Renal pelvis (tissue), 4 donors: Measurements from ENCODE around the gene USP25. TPM values are rescaled to one million over a fixed set of nuclear protein-coding genes. Genes with fewer than 3 reads are reported as not detected.

Experiments
- DNase-seq: peaks from one replicate; pipeline ENCODE4 v3.0.0-alpha.2; 2013
- polyA plus RNA-seq, 3 donors: library from polyadenylated mRNA; unstranded; fragments of 120-200 nt; gene quantifications; one replicate each; pipeline ENCODE4 v1.2.1, GENCODE V29; 2013; ENCODE audit not compliant: insufficient read length in 3 of 3

The USP25 gene
- polyA plus RNA-seq, 3 donors, result 47.8 to 58.8 (median 47.9) TPM

DNA sequence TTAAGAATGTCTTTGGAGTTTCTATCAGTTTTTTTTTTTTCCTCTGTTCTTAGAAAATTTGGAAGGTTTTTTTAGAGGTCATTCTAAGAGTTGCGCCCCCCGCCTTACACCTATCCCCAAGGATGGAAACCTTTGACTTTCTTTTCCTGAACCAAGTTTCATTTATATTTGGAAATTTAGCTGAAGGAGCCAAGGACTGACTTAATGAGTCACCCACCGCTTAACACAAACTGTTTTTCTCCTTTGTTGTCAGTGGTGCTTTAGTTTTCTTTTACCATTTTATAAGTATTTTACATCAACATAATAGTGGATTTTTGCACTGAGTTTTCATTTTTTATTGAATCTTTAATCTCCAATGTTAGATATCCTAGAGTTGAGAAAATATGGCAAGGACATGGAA lies 25.3 kb downstream of the USP25 start:
- DNase-seq, result no peak

- DNase-seq, result no peak
These were observed 29.7 kb downstream of the USP25 start for GRCh38 chr21:15759469-15759868.

GRCh38 chr21:15761507-15762100 lies 31.8 kb downstream of the USP25 start:
- no peak for DNase-seq

DNA sequence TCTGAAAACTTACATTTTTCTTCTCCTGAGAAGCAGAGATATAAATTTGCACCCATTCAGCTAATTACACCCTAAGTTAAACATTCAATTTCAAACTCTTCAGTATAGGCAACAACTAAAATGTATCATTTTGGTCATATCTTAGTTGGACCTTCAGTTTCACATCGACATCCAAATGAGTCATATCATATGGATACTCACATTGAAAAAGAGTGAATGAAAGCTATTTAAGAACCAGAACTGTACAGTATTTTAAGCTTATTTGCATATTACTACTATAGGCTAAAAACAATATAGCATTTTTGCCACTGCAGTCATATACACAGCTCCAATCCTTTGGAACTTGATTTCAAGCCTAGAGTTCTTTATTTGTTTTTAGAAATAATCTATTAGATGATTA lies 33.6 kb downstream of the USP25 start:
- DNase-seq, result no peak

DNA sequence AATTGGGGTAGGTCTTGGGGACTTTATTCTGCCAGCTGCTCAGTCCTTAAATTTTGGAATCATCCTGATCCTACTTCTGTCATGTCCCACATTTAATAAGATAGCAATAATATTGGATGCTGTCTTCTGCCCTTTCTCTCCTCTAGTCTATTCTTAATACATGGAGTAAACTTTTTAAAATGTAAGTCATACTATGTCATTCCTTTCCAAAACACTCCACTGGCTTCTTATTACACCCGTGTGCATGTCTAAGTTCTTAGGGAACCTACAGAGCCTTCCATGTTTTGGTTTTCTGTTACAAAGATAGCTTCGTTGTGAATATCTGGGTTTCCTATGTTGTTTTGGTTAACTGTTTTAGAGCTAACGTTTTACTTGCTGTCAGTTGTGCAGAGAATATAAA lies 35.1 kb downstream of the USP25 start:
- DNase-seq, result no peak

- DNase-seq, result no peak
These were observed 37.3 kb downstream of the USP25 start for GRCh38 chr21:15766952-15767603.

- no peak for DNase-seq
These were observed 38.3 kb downstream of the USP25 start for GRCh38 chr21:15768045-15768601.

GRCh38 chr21:15768853-15769252 lies 39.1 kb downstream of the USP25 start:
- no peak for DNase-seq

GRCh38 chr21:15771311-15771710 lies 41.5 kb downstream of the USP25 start:
- no peak for DNase-seq

GRCh38 chr21:15772654-15773053 lies 42.9 kb downstream of the USP25 start:
- DNase-seq, result no peak

GRCh38 chr21:15774590-15774989 lies 44.8 kb downstream of the USP25 start:
- no peak for DNase-seq

DNA sequence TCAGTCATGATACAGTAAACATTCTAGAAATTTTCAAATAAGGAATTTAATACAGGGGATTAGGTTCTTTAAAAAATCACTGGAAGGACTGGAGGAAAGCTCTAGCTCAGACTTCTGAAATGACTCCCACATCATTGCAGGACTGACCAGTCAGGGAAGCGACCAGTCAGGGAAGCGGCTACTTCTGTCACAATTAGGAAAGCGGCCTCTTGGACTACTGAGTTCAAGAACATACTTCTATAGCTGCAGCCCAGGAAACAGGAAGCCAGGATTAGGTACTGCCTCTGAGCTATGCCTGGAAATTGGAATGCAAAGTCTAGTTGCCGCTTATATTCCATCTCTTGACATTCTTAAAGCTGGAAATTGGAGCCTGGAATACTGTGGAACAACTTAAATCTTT lies 45.5 kb downstream of the USP25 start:
- DNase-seq, result no peak

- no peak for DNase-seq
These were observed 46.2 kb downstream of the USP25 start for GRCh38 chr21:15775981-15776380.

DNA sequence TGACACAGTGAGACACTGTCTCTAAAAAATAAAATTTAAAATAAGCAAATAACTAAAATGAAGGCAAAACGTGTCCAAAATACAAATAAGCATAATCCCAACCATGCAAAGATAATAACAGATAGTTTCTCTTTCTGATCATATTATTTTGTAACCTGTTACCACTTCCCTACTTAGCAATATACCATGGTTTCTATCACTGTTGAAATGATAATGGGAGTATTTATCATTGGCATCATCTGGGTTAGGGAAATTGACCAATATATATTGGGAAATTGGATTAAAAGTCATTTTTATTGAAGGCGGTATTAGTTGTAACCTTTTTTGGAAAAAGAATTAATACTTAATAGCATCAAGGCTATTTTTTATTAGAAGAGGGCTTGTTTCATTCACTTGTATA lies 47.0 kb downstream of the USP25 start:
- no peak for DNase-seq

DNA sequence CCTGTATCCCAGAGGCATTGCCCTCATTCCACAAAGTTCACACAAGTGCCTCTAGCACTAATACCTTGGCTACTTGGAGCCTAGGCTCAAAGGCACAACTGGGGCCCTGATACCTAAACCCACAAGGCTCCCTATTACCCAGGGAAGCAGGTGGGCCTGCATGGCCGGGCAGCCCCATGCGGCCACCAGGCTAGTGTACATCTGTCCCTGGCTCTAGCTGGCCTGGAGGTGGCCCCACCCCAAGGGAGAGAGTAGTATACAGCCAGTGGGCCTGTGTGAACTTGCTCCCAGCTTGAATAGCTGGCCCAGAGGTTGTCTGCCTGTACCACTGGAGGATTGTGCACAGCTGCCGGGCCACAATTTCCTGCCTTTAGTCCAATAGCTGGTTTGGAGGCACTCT lies 52.2 kb downstream of the USP25 start:
- DNase-seq, result no peak

- DNase-seq, result no peak
These were observed 59.2 kb downstream of the USP25 start for GRCh38 chr21:15788847-15789523.

- DNase-seq, result no peak
These were observed 63.3 kb downstream of the USP25 start for GRCh38 chr21:15793109-15793508.

- no peak for DNase-seq
These were observed 63.9 kb downstream of the USP25 start for GRCh38 chr21:15793550-15794235.

- DNase-seq, result no peak
These were observed 64.6 kb downstream of the USP25 start for GRCh38 chr21:15794277-15794912.

- DNase-seq, result no peak
These were observed 65.8 kb downstream of the USP25 start for GRCh38 chr21:15795533-15795932.

GRCh38 chr21:15797577-15798363 lies 68.0 kb downstream of the USP25 start:
- no peak for DNase-seq
